Retinal pigment epithelial cell (primary cell): ENCODE data around the gene LTBP4.
"Not testable (repeated sequence)": the region's sequence is repeated elsewhere in the genome, so short reads cannot be mapped to it uniquely, and the experiment has no call there.

ENCODE experiments used
- DNase-seq: peaks from one replicate; pipeline ENCODE4 v3.0.0-alpha.2; 2010; ENCODE audit warnings: low read depth
- H3K4me3 ChIP-seq: 2 replicates; pipeline ENCODE4 v1.5.1; 2011; ENCODE audit warnings: mild to moderate bottlenecking, low read length, control low read depth, moderate library complexity
- CTCF ChIP-seq: conservative IDR thresholded peaks from 2 replicates; pipeline ENCODE4 v1.5.1; 2011; ENCODE audit warnings: low read depth, low read length, control low read depth, inconsistent platforms

Gene LTBP4

DNA sequence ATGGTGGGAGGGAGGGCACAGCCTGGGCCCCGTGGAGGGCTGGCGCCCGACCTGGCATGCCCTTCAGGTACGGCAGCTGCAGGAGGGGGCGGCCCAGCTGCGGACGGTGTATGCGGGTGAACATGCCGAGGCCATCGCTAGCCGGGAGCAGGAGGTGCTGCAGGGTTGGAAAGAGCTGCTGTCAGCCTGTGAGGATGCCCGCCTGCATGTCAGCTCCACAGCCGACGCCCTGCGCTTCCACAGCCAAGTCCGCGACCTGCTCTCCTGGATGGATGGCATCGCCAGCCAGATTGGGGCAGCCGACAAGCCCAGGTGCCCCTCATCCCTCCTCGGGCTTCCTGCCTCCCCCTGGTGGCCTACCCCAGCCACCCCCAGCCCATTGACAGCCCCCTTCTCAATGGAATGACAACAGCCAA, 41.1 kb upstream of the LTBP4 start:
- H3K4me3 ChIP-seq: no peak overlapping the region
- no peak for DNase-seq
- no peak for TF ChIP-seq CTCF

- H3K4me3 ChIP-seq: no peak overlapping the region
- no peak for DNase-seq
- no peak for TF ChIP-seq CTCF
Measured at GRCh38 chr19:40561947-40562346, 39.2 kb upstream of the LTBP4 start.

GRCh38 chr19:40564535-40564934, 36.6 kb upstream of the LTBP4 start:
- not testable (repeated sequence) for H3K4me3 ChIP-seq, DNase-seq

DNA sequence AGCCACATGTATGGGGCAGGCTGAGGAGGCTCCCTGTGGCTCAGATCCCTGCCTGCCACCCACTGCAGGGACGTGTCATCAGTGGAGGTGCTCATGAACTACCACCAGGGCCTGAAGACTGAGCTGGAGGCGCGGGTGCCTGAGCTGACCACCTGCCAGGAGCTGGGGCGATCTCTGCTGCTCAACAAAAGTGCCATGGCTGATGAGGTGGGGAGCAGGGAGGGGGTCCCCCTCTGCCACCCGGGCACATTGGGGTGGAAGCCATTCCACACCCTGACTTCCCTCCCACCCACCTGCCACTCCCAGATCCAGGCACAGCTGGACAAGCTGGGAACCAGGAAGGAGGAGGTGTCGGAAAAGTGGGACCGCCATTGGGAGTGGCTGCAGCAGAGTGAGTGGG, 35.8 kb upstream of the LTBP4 start:
- DNase-seq: no peak
- H3K4me3 ChIP-seq: no peak overlapping the region
- no peak for TF ChIP-seq CTCF

GRCh38 chr19:40565910-40566495, 35.2 kb upstream of the LTBP4 start:
- no peak overlapping the region for H3K4me3 ChIP-seq
- DNase-seq: no peak
- no peak for TF ChIP-seq CTCF

GRCh38 chr19:40567040-40567749, 34.0 kb upstream of the LTBP4 start:
- no peak for DNase-seq
- peak overlapping the region; percentile 20 for H3K4me3 ChIP-seq
- no peak for TF ChIP-seq CTCF

DNA sequence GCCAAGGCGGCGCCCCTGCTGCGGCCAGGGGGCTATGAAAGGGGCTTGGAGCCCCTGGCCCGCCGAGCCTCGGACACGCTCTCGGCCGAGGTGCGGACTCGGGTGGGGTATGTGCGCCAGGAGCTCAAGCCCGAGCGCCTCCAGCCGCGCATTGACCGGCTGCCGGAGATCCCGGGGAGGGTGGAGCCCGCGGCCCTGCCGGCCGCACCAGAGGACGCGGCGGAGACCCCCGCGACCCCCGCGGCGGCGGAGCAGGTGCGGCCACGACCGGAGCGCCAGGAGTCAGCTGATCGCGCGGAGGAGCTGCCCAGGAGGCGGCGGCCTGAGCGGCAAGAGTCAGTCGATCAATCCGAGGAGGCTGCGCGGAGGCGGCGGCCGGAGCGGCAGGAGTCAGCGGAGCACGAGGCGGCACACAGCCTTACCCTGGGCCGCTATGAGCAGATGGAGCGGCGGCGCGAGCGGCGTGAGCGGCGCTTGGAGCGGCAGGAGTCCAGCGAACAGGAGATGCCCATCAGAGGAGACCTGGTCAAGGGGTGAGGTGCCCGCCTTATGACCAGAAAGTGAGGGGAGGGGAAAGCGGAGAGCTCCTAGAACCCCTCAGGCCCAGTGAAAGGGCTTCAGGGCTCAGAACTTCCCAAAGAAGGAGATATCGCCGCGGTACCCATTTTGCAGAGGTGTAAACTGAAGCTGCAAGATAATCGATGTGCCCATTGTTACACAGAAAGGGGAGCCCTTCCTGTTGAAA, 33.2 kb upstream of the LTBP4 start:
- no peak for TF ChIP-seq CTCF
- no peak for DNase-seq
- H3K4me3 ChIP-seq: peak overlapping the region; percentile 20
